ENCODE data around the gene TIPIN.

The TIPIN gene

DNA sequence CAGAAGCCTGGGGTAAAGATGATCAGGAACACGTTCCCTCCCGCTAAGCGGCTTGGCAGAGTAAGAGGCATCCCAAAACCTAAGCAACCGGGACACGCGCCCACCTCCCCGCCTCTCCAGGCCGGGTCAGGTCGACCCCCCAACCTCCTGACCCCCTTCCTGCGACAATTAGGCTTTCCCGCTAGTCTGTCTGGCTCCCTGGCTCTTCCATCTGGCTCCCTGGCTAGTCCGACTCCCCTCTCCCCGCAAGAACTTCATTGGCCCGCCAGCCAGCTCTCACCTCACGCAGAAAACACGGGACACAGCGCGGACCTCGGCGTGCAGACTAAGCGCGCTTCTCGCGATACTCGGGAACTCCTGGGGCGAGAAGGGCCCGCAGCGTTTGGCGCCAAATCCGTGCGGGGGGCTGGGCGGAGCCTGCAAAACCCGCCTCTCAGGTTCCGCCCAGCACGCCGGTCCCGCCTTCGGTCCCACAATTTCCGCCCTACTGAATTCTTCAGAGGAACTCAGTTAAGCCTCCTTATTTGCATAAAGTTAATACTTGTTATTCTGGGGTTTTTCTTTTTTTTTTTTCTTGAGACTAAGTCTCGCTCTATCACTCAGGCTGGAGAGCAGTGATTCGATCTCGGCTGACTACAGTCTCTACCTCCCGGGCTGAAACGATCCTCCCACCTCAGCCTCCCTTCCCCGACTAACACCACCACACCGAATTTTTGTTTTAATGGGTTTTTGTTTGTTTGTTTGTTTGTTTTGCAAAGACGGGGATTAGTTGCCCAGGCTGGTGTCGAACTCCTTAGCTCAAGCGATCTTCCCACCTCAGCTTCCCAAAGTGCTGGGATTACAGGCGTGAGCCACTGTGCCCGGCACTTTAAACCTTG is at the start of gene TIPIN:
Gene TIPIN, minus strand, starts transcription at position 327 of the 878 bp plus-strand sequence. CDS start 3,738 bp downstream, outside the sequence.
- no peak for TF ChIP-seq CTCF (IDR thresholded peaks at IDR 0.05; ENCODE audit: borderline replicate concordance, insufficient read depth, low read depth, low read length)
- peak within 1 kb of the TSS; percentile 81 for H3K4me3 ChIP-seq (ENCODE audit: low read depth, low read length)

- no peak overlapping the region for H3K4me3 ChIP-seq (ENCODE audit: low read depth, low read length)
- no peak for TF ChIP-seq CTCF (IDR thresholded peaks at IDR 0.05; ENCODE audit: borderline replicate concordance, insufficient read depth, low read depth, low read length)
Measured at GRCh38 chr15:66405615-66406014, 49.1 kb upstream of the TIPIN start.

DNA sequence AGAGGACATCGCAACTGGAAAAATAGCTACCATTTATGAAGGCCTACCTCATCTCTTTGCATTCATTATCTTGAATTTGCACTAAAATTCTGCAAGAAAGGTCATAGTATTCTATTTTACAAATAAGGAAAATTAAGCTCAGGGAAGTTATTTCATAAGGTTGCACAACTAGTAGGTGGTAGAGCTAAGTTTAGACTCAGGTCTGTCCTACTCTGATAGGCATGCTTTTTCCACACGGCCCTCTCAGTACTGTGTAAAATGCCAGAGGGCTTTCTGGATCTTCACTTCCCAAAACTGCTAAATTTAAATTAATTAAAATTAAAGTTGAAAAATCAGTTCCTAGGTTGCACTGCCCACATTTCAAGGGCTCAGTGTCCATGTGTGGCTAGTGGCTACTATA is 48.5 kb upstream of the TIPIN start:
- TF ChIP-seq CTCF (IDR thresholded peaks at IDR 0.05; ENCODE audit: borderline replicate concordance, insufficient read depth, low read depth, low read length), result no peak
- peak overlapping the region; percentile 2 for H3K4me3 ChIP-seq (ENCODE audit: low read depth, low read length)

DNA sequence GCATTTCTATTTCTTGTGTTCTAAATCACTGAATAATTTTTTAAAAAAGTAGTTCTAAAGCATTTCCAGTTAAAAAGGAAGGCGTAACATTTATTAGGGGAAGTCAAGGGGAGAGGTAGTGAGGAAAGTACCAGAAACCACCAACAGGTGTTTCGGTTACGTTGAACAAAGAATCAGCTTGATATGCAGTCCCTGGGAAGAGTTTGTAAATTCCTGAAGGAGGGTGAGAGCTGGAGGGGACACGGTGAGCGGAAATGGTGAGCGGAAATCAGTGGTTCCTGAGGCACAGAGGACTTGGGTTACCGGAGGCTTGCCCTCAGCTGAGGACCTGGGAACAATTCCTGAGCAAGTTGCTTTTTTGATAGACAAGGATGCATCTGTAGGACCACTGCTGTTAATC is 48.0 kb upstream of the TIPIN start:
- TF ChIP-seq CTCF (IDR thresholded peaks at IDR 0.05; ENCODE audit: borderline replicate concordance, insufficient read depth, low read depth, low read length), result no peak
- H3K4me3 ChIP-seq (ENCODE audit: low read depth, low read length), result no peak overlapping the region

DNA sequence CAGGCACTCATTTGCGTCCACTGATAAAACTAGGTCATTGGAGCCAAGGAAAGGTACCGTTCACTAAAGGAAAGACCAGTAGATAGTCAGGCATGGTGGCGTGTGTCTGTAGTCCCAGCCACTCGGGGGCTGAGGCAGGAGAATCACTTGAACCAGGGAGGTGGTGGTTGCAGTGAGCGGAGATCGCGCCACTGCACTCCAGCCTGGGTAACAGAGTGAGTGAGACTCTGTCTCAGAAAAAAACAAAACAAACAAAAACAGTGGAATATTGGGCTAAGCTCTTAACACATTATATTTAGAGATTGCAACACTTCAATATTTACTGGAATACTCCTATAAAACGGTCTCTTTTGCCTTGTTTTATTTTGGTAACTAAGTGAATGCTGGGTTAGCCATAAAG is 47.6 kb upstream of the TIPIN start:
- H3K4me3 ChIP-seq (ENCODE audit: low read depth, low read length), result no peak overlapping the region

DNA sequence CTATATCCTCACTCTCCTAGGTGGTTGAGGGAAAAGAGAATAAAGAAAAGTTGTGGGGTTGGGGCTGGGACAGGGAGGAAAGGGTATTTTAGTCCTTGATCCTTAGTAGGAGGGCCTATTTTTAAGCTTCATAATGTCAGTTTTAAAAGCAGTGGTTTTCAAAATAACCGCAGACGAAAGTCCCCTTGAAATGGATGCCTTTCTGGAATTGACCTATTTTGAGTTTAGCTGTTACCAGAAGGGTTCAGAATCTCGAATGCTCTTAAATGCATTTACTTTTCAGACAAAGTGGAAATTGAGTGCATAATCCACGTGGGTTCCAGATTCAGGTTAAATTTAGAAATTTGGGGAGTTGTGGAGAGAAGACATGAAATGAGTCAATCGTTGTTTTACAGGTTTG is 46.8 kb upstream of the TIPIN start:
- no peak for TF ChIP-seq CTCF (IDR thresholded peaks at IDR 0.05; ENCODE audit: borderline replicate concordance, insufficient read depth, low read depth, low read length)
- no peak overlapping the region for H3K4me3 ChIP-seq (ENCODE audit: low read depth, low read length)

More for the DNA sequence above, 47.6 kb upstream of the TIPIN start:
- no peak for TF ChIP-seq CTCF (IDR thresholded peaks at IDR 0.05; ENCODE audit: borderline replicate concordance, insufficient read depth, low read depth, low read length)

DNA sequence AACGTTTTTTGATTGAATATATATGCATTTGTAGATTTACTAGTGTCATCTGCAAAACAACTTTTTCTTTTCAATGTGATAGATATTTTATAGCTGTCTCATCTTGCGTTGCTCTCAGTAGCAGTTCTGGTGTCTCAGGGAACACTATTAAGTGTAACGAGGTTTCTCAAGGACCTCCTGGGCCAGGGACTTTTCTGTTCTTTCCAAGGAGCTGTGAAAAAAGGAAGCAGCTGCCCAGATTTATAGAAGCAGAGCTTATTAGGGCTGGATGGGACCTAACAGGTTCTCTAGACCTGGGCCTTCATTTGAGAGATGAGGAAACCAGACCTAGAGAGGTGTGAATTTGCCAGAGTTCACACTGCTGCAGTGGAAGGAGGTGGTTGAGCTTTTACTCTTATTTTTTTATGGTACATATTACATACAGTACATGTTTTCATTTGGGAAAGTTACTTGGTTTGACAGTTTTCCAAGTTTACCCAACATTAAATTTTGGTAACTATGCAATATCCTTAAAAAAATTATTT is 46.3 kb upstream of the TIPIN start:
- TF ChIP-seq CTCF (IDR thresholded peaks at IDR 0.05; ENCODE audit: borderline replicate concordance, insufficient read depth, low read depth, low read length), result no peak
- H3K4me3 ChIP-seq (ENCODE audit: low read depth, low read length), result no peak overlapping the region
